ENCODE data around the gene MCF2. TPM values are rescaled to one million over a fixed set of nuclear protein-coding genes. Genes with fewer than 3 reads are reported as not detected.

The MCF2 gene
- total and polyA plus RNA-seq, 2 donors (not counting 1 experiment from before 2014, with no cell fraction given) = 0.39 to 0.54 TPM

GRCh38 chrX:139738581-139738980, 30.6 kb upstream of the MCF2 start:
- no peaks in the 10 kb centered on the region for H3K27me3 Mint-ChIP-seq
- H3K27ac Mint-ChIP-seq = no peak overlapping the region
- Histone ChIP-seq H3K27ac (ENCODE audit: low read length in 2 of 2) (no peak overlapping the region), H3K9me3 (ENCODE audit: control extremely low read depth in 1 of 3, control insufficient read depth in 2 of 3, insufficient read depth in 1 of 3, low read length in 2 of 3) (no peaks in the 10 kb centered on the region), H3K27me3 (replicated peaks in 1 of 4; ENCODE audit: control extremely low read depth in 1 of 4, control insufficient read depth in 3 of 4, insufficient read depth in 4 of 4, low read length in 3 of 4) (no peaks in the 10 kb centered on the region), H3K9ac (ENCODE audit: low read length) (no peak overlapping the region), H4K20me1 (ENCODE audit: control insufficient read depth, insufficient read depth, low read length, poor library complexity, severe bottlenecking) (no peaks in the 10 kb centered on the region), H2AFZ (ENCODE audit: insufficient read depth, low read depth, low read length, poor library complexity, severe bottlenecking) (no peak overlapping the region), H3K36me3 (replicated peaks in 1 of 2; ENCODE audit: control extremely low read depth in 1 of 2, control insufficient read depth in 1 of 2, extremely low read depth in 1 of 2, insufficient read depth in 2 of 2, low read length in 1 of 2) (peaks cover 2 to 19% of the 10 kb centered on the region in 2 experiments), H3K4me3 (ENCODE audit: control extremely low read depth in 1 of 5, extremely low read depth in 1 of 5, insufficient read depth in 1 of 5, low read depth in 2 of 5, low read length in 4 of 5) (no peak overlapping the region), H3K4me1 (ENCODE audit: control insufficient read depth in 2 of 2, insufficient read depth in 2 of 2, low read length in 2 of 2) (no peaks in the 10 kb centered on the region), H3K4me2 (replicated peaks; ENCODE audit: low read depth, low read length, poor library complexity, severe bottlenecking) (no peak overlapping the region), H3K79me2 (ENCODE audit: control insufficient read depth, insufficient read depth, low read length) (no peaks in the 10 kb centered on the region)
- no peak overlapping the region for H3K4me3 Mint-ChIP-seq
- intact Hi-C loops (cut with micrococcal nuclease) = no loop called here
- TF ChIP-seq EZH2 (IDR thresholded peaks at IDR 0.05; ENCODE audit: borderline replicate concordance, insufficient read depth, low read depth, low read length, poor library complexity, severe bottlenecking) (no peak), CTCF (IDR thresholded peaks at IDR 0.05) (no peak)
- ChIA-PET CTCF (no interaction called here), POLR2A (no interaction called here)
- DNase-seq (no peak), ATAC-seq (ENCODE audit: low read depth) (no peak)
- H3K9me3 Mint-ChIP-seq (ENCODE audit: insufficient read depth) = no peaks in the 10 kb centered on the region
- H3K4me1 Mint-ChIP-seq = no peaks in the 10 kb centered on the region

GRCh38 chrX:139736151-139736550, 28.2 kb upstream of the MCF2 start:
- no peak overlapping the region for H3K4me3 Mint-ChIP-seq
- WGBS (ENCODE audit: insufficient coverage) = no CpG with 5 or more reads among the region's 1 CpG
- Histone ChIP-seq H3K9ac (ENCODE audit: low read length) (no peak overlapping the region), H3K4me2 (replicated peaks; ENCODE audit: low read depth, low read length, poor library complexity, severe bottlenecking) (no peak overlapping the region), H3K4me3 (ENCODE audit: control extremely low read depth in 1 of 5, extremely low read depth in 1 of 5, insufficient read depth in 1 of 5, low read depth in 2 of 5, low read length in 4 of 5) (no peak overlapping the region), H3K9me3 (ENCODE audit: control extremely low read depth in 1 of 3, control insufficient read depth in 2 of 3, insufficient read depth in 1 of 3, low read length in 2 of 3) (no peaks in the 10 kb centered on the region), H3K27ac (ENCODE audit: low read length in 2 of 2) (no peak overlapping the region), H3K4me1 (ENCODE audit: control insufficient read depth in 2 of 2, insufficient read depth in 2 of 2, low read length in 2 of 2) (no peaks in the 10 kb centered on the region), H4K20me1 (ENCODE audit: control insufficient read depth, insufficient read depth, low read length, poor library complexity, severe bottlenecking) (no peaks in the 10 kb centered on the region), H3K79me2 (ENCODE audit: control insufficient read depth, insufficient read depth, low read length) (no peaks in the 10 kb centered on the region), H2AFZ (ENCODE audit: insufficient read depth, low read depth, low read length, poor library complexity, severe bottlenecking) (no peak overlapping the region), H3K36me3 (replicated peaks in 1 of 2; ENCODE audit: control extremely low read depth in 1 of 2, control insufficient read depth in 1 of 2, extremely low read depth in 1 of 2, insufficient read depth in 2 of 2, low read length in 1 of 2) (peaks cover 2 to 16% of the 10 kb centered on the region in 2 experiments), H3K27me3 (replicated peaks in 1 of 4; ENCODE audit: control extremely low read depth in 1 of 4, control insufficient read depth in 3 of 4, insufficient read depth in 4 of 4, low read length in 3 of 4) (no peaks in the 10 kb centered on the region)
- POLR2A ChIA-PET = no interaction called here
- H3K9me3 Mint-ChIP-seq (ENCODE audit: insufficient read depth) = no peaks in the 10 kb centered on the region
- CTCF ChIA-PET = no interaction called here
- H3K27ac Mint-ChIP-seq = no peak overlapping the region
- TF ChIP-seq CTCF (IDR thresholded peaks at IDR 0.05) (no peak), EZH2 (IDR thresholded peaks at IDR 0.05; ENCODE audit: borderline replicate concordance, insufficient read depth, low read depth, low read length, poor library complexity, severe bottlenecking) (no peak)
- no peaks in the 10 kb centered on the region for H3K27me3 Mint-ChIP-seq
- no peak for ATAC-seq (ENCODE audit: low read depth)
- intact Hi-C loops (cut with micrococcal nuclease) = no loop called here
- no peaks in the 10 kb centered on the region for H3K4me1 Mint-ChIP-seq
- no peak for DNase-seq
